Activated T-cell treated with anti-CD3 and anti-CD28 coated beads, Interleukin-2, amount 50 U/mL, for 72 hours (primary cell): ENCODE results near the gene ZNF711. TPM values are rescaled to one million over a fixed set of nuclear protein-coding genes. Genes with fewer than 3 reads are reported as not detected.
"Not testable (repeated sequence)": the region's sequence is repeated elsewhere in the genome, so short reads cannot be mapped to it uniquely, and the experiment has no call there.

Source experiments
- ATAC-seq, 2 donors: fragments of 150-1000 bp; cut with Tn5 transposase; replicated peaks in 1 of 2; 2 replicates each; pipeline ENCODE4 v1.10.0; 2021; ENCODE audit warnings: moderate library complexity in 2 of 2, mild to moderate bottlenecking in 1 of 2
- DNase-seq, 2 donors: peaks; one replicate each; pipeline ENCODE4 v3.0.0; 2021 to 2022; ENCODE audit warnings: mixed read lengths in 1 of 2
- H3K27ac Mint-ChIP-seq: one replicate; pipeline ENCODE4 v1.8.0; 2022; ENCODE audit warnings: mild to moderate bottlenecking, moderate library complexity, mixed read lengths
- H3K27me3 Mint-ChIP-seq: one replicate; pipeline ENCODE4 v1.8.0; 2022; ENCODE audit warnings: low read depth, mixed read lengths
- H3K36me3 Mint-ChIP-seq, 2 donors: one replicate each; pipeline ENCODE4 v1.8.0; 2022; ENCODE audit warnings: mixed read lengths in 2 of 2, mild to moderate bottlenecking in 1 of 2; ENCODE audit not compliant: insufficient read depth in 2 of 2
- H3K4me1 Mint-ChIP-seq: one replicate; pipeline ENCODE4 v1.8.0; 2022; ENCODE audit warnings: low read depth, mixed read lengths
- H3K4me3 Mint-ChIP-seq, 2 donors: one replicate each; pipeline ENCODE4 v1.8.0; 2022; ENCODE audit warnings: mild to moderate bottlenecking in 2 of 2, mixed read lengths in 2 of 2, moderate library complexity in 2 of 2
- H3K9me3 Mint-ChIP-seq, 2 donors: one replicate each; pipeline ENCODE4 v1.8.0; 2022; ENCODE audit warnings: mixed read lengths in 2 of 2
- total RNA-seq, 2 donors: library from RNA; stranded (reverse); gene quantifications; one replicate each; pipeline ENCODE4 v1.2.3, GENCODE V29; 2022

Gene ZNF711
- total RNA-seq, 2 donors from 2014 or later: 1.8 to 4.6 TPM

DNA sequence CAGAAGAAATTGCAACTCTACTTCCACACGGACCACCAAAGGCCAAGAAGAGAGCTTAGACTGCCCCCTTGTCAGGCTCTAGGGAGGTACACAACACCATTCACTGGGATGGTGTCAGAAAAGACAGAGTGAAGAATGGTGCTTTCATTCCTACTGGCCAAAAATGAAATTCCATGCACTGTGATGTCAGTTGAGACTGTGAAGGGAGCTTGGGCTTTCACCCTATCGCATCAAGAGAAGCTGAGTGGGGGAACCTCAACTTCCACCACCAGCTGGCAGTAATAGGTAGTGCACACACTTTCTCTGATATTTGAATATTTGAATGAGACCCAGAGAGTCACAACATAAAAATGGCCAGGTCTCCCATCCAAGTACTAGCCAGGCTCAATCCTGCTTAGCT, 65.9 kb downstream of the ZNF711 start:
- ATAC-seq (no peak), DNase-seq (no peak)
- no peaks in the 10 kb centered on the region for H3K36me3 Mint-ChIP-seq
- no peak overlapping the region for H3K4me3 Mint-ChIP-seq
- peaks cover 0 to 1% of the 10 kb centered on the region in 2 donors for H3K9me3 Mint-ChIP-seq
- no peak overlapping the region for H3K27ac Mint-ChIP-seq
- no peaks in the 10 kb centered on the region for H3K4me1 Mint-ChIP-seq
- peaks cover 17% of the 10 kb centered on the region for H3K27me3 Mint-ChIP-seq

DNA sequence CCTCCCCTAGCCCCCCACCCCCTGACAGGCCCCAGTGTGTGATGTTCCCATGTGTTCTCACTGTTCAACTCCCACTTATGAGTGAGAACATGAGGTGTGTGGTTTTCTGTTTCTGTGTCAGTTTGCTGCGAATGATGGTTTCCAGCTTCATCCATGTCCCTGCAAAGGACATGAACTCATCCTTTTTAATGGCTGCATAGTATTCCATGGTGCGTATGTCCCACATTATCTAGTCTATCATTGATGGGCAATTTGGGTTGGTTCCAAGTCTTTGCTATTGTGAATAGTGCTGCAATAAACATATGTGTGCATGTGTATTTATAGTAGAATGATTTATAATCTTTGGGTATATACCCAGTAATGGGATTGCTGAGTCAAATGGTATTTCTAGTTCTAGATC, 67.6 kb downstream of the ZNF711 start:
- H3K27ac Mint-ChIP-seq, H3K4me3 Mint-ChIP-seq, H3K4me1 Mint-ChIP-seq, H3K9me3 Mint-ChIP-seq, H3K36me3 Mint-ChIP-seq, DNase-seq, ATAC-seq: not testable (repeated sequence)
- H3K27me3 Mint-ChIP-seq: peaks cover 17% of the 10 kb centered on the region

Other genes with a start within 250 kb of the ZNF711 start
- 10 to 100 TPM; 19.6 to 20.0 TPM for gene APOOL, start 240.1 kb upstream of the ZNF711 start, total RNA-seq
- gene SATL1, start 212 bp upstream of the ZNF711 start, total RNA-seq: not detected
- gene POF1B, start 135.7 kb downstream of the ZNF711 start, total RNA-seq: under 1 TPM; 0.12 TPM